ENCODE results near the gene DNAAF5. TPM values are rescaled to one million over a fixed set of nuclear protein-coding genes. Genes with fewer than 3 reads are reported as not detected.

The DNAAF5 gene
- total and polyA plus RNA-seq, 9 of the 15 experiments (the other 6 are each of a cell fraction or from before 2014, with no cell fraction given) = 3.1 to 69.7 (median 19.1) TPM

DNA sequence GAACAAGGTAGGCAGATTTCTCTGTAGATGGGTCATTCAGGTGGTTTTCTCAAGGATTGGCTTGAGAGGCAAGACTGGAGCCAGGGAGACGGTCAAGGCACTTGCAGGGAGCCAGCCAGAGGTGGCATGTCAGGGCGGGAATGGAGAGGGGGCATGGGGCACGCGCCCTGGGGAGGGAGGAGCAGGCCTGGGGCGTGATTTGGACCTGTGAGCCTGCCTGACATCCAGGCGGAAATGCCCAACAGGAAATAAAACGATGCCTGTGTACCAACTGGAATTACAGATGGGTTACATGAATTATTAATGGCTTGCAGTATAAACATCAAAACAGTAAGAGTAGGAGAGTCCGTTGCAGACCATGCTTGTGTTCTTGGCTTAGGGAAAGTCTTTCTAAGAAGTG, 97.2 kb downstream of the DNAAF5 start:
- H3K27ac ChIP-seq (ENCODE audit: extremely low read depth, low read depth, low read length) = no peak overlapping the region
- DNase-seq (ENCODE audit: extremely low read depth in 1 of 4, low spot score in 3 of 4) = no peak
- no TSS peak for BruUV-seq (replicated peaks)
- H3K4me3 ChIP-seq = no peak overlapping the region
- H3K9me3 ChIP-seq (replicated peaks; ENCODE audit: control insufficient read depth, insufficient read depth, low read depth, low read length) = no peaks in the 10 kb centered on the region
- no peak for FAIRE-seq
- ChIA-PET POLR2A (no interaction called here), CTCF (ENCODE audit: low intra/inter-chr PET ratio) (no interaction called here)
- H3K4me1 ChIP-seq (replicated peaks in 1 of 2; ENCODE audit: control insufficient read depth in 2 of 2, insufficient read depth in 2 of 2, low read length in 2 of 2) = peaks cover 15 to 20% of the 10 kb centered on the region in 2 experiments; a peak in 4 of 5 replicates
- 85% methylated on average over 8 of the region's 8 CpGs for WGBS (ENCODE audit: insufficient coverage, low coverage, missing lambda C conversion rate)
- in situ Hi-C loops (cut with MboI) (no loop called here), intact Hi-C loops (cut with micrococcal nuclease) (no loop called here)
- H3K27me3 ChIP-seq (ENCODE audit: control insufficient read depth in 2 of 2, insufficient read depth in 2 of 2, low read length in 2 of 2) = no peaks in the 10 kb centered on the region
- 0 out of 4 replicates have a peak overlapping the region, but pooled peaks of 1 of the 2 experiments have one; percentile 14 for H3K9ac ChIP-seq (ENCODE audit: insufficient read depth in 1 of 2, low read depth in 2 of 2, low read length in 2 of 2)
- H4K20me1 ChIP-seq (replicated peaks; ENCODE audit: control insufficient read depth, insufficient read depth, low read length) = peaks cover 13% of the 10 kb centered on the region; the same call in 1 of the 2 replicates
- ATAC-seq = no peak
- peaks cover 33% of the 10 kb centered on the region; the same call in 2 of the 3 replicates for H3K36me3 ChIP-seq (ENCODE audit: control insufficient read depth, insufficient read depth, low read length)
- no peak overlapping the region for H2AFZ ChIP-seq (ENCODE audit: low read depth, low read length)
- TF ChIP-seq ZNF316 (IDR thresholded peaks at IDR 0.05) (no peak), XRCC3 (IDR thresholded peaks at IDR 0.05) (no peak), FOXA1 (IDR thresholded peaks at IDR 0.05; ENCODE audit: borderline replicate concordance) (no peak)
- H3K9me1 ChIP-seq (ENCODE audit: control insufficient read depth, insufficient read depth, low read length) = no peaks in the 10 kb centered on the region
- peaks cover 97% of the 10 kb centered on the region for H3K79me2 ChIP-seq (ENCODE audit: control insufficient read depth, insufficient read depth, low read length)
- no peak overlapping the region for H3K4me2 ChIP-seq (ENCODE audit: insufficient read depth, low read length)

DNA sequence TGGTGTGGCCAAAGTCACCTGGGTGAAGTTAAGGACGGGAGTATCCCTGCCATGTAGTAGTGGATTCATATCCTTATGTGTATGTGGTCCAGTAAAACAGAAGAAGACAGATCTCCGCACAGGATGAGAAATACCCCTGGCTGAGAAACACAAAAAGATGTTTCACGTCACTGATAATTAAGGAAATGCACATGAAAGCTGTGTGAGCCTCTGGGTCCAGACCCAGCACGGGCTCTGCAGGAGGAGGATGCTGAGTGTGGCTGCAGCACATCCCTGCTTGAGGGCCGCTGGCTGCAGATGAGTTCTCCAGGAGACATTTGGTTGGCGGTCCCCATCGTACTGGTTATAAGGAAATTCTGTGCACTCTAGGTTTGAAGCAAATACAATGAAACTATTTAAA, 97.6 kb downstream of the DNAAF5 start:
- Histone ChIP-seq H3K27me3 (ENCODE audit: control insufficient read depth in 2 of 2, insufficient read depth in 2 of 2, low read length in 2 of 2) (no peaks in the 10 kb centered on the region), H2AFZ (ENCODE audit: low read depth, low read length) (no peak overlapping the region), H3K9ac (ENCODE audit: insufficient read depth in 1 of 2, low read depth in 2 of 2, low read length in 2 of 2) (no peak overlapping the region), H3K9me3 (replicated peaks; ENCODE audit: control insufficient read depth, insufficient read depth, low read depth, low read length) (no peaks in the 10 kb centered on the region), H3K4me3 (no peak overlapping the region), H3K36me3 (ENCODE audit: control insufficient read depth, insufficient read depth, low read length) (peaks cover 33% of the 10 kb centered on the region; the same call in 2 of the 3 replicates), H3K4me1 (replicated peaks in 1 of 2; ENCODE audit: control insufficient read depth in 2 of 2, insufficient read depth in 2 of 2, low read length in 2 of 2) (peaks cover 15 to 20% of the 10 kb centered on the region in 2 experiments; a peak in 4 of 5 replicates), H3K4me2 (ENCODE audit: insufficient read depth, low read length) (no peak overlapping the region), H3K9me1 (ENCODE audit: control insufficient read depth, insufficient read depth, low read length) (no peaks in the 10 kb centered on the region), H3K79me2 (ENCODE audit: control insufficient read depth, insufficient read depth, low read length) (peaks cover 97% of the 10 kb centered on the region), H3K27ac (ENCODE audit: extremely low read depth, low read depth, low read length) (no peak overlapping the region), H4K20me1 (replicated peaks; ENCODE audit: control insufficient read depth, insufficient read depth, low read length) (peaks cover 18% of the 10 kb centered on the region; the same call in 1 of the 2 replicates)
- WGBS (ENCODE audit: insufficient coverage, low coverage, missing lambda C conversion rate) = 94% methylated on average over 7 of the region's 7 CpGs
- ATAC-seq (no peak), FAIRE-seq (no peak), DNase-seq (ENCODE audit: extremely low read depth in 1 of 4, low spot score in 3 of 4) (no peak)
- ChIA-PET CTCF (ENCODE audit: low intra/inter-chr PET ratio) (interaction anchor here (0.6 kb wide), 1 partner anchor 46 kb away, joined by 3 read pairs; no protein-coding TSS in a partner anchor), POLR2A (interaction anchor here (0.7 kb wide), 1 partner anchor 35 kb away, joined by 3 read pairs; no protein-coding TSS in a partner anchor)
- TF ChIP-seq NFE2L1 (tag; IDR thresholded peaks at IDR 0.05; ENCODE audit: borderline replicate concordance, low read depth) (no peak), GTF2E2 (tag; IDR thresholded peaks at IDR 0.05) (no peak), ZNF232 (CRISPR knock-in tag; IDR thresholded peaks at IDR 0.05) (no peak), ZNF324 (CRISPR knock-in tag; IDR thresholded peaks at IDR 0.05) (no peak), ZNF584 (CRISPR knock-in tag; IDR thresholded peaks at IDR 0.05; ENCODE audit: low read depth) (no peak), NFYB (IDR thresholded peaks at IDR 0.05; ENCODE audit: extremely low read depth, insufficient read length) (no peak), ZNF77 (CRISPR knock-in tag; IDR thresholded peaks at IDR 0.05) (no peak), SLC30A9 (CRISPR knock-in tag; IDR thresholded peaks at IDR 0.05) (no peak), YY1 (IDR thresholded peaks at IDR 0.05; ENCODE audit: borderline replicate concordance in 1 of 3, control insufficient read depth in 1 of 3, extremely low read depth in 1 of 3, insufficient read depth in 3 of 3, insufficient read length in 1 of 3, insufficient replicate concordance in 2 of 3, low read depth in 1 of 3, low read length in 2 of 3) (no peak)
- TF ChIP-seq, protein P1, sequence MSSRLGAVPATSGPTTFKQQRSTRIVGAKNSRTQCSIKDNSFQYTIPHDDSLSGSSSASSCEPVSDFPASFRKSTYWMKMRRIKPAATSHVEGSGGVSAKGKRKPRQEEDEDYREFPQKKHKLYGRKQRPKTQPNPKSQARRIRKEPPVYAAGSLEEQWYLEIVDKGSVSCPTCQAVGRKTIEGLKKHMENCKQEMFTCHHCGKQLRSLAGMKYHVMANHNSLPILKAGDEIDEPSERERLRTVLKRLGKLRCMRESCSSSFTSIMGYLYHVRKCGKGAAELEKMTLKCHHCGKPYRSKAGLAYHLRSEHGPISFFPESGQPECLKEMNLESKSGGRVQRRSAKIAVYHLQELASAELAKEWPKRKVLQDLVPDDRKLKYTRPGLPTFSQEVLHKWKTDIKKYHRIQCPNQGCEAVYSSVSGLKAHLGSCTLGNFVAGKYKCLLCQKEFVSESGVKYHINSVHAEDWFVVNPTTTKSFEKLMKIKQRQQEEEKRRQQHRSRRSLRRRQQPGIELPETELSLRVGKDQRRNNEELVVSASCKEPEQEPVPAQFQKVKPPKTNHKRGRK (tag; IDR thresholded peaks at IDR 0.05) = no peak
- in situ Hi-C loops (cut with MboI) (no loop called here), intact Hi-C loops (cut with micrococcal nuclease) (no loop called here)
- BruUV-seq (replicated peaks) = no TSS peak

Measured in K562 (cell line).